GM12878 (cell line): ENCODE measurements around the gene IL20RB.

Experiments used
- CTCF ChIP-seq, 3 experiments: IDR thresholded peaks in 2 of 3; conservative IDR thresholded peaks in 1 of 3; 2 replicates each; pipeline ENCODE4 v1.5.1; 2011; ENCODE audit warnings: low read depth in 3 of 3, low read length in 3 of 3, mild to moderate bottlenecking in 3 of 3, control low read depth in 2 of 3, moderate library complexity in 2 of 3, inconsistent platforms in 1 of 3, mixed read lengths in 1 of 3; ENCODE audit not compliant: control insufficient read depth in 2 of 3, insufficient read depth in 1 of 3; ENCODE audit errors: extremely low read depth in 1 of 3
- E4F1 ChIP-seq: fragments of 450-650 bp; IDR thresholded peaks from 2 replicates; pipeline ENCODE4 v1.6.1; 2018; ENCODE audit warnings: borderline replicate concordance, mild to moderate bottlenecking; ENCODE audit not compliant: partially characterized antibody
- JUND ChIP-seq: IDR thresholded peaks from 2 replicates; pipeline ENCODE4 v1.6.1; 2012; ENCODE audit warnings: low read depth, mild to moderate bottlenecking, low read length, improper control_type of control experiment, moderate library complexity
- MLLT1 ChIP-seq: fragments of 450-650 bp; IDR thresholded peaks from 2 replicates; pipeline ENCODE4 v1.6.1; 2016; ENCODE audit warnings: mild to moderate bottlenecking
- RELA ChIP-seq: fragments of 450-650 bp; IDR thresholded peaks from 2 replicates; pipeline ENCODE4 v1.8.0; 2014; ENCODE audit warnings: borderline replicate concordance; ENCODE audit not compliant: partially characterized antibody
- USF2 ChIP-seq: IDR thresholded peaks from 2 replicates; pipeline ENCODE4 v1.6.1; 2011; ENCODE audit warnings: low read depth, low read length, improper control_type of control experiment, borderline replicate concordance
- TF ChIP-seq, protein P1 (sequence below): fragments of 450-650 bp; IDR thresholded peaks from 2 replicates; pipeline ENCODE4 v1.6.1; 2016; ENCODE audit warnings: mild to moderate bottlenecking

GRCh38 chr3:137039570-137039969, 81.8 kb downstream of the IL20RB start:
- TF ChIP-seq, protein P1, sequence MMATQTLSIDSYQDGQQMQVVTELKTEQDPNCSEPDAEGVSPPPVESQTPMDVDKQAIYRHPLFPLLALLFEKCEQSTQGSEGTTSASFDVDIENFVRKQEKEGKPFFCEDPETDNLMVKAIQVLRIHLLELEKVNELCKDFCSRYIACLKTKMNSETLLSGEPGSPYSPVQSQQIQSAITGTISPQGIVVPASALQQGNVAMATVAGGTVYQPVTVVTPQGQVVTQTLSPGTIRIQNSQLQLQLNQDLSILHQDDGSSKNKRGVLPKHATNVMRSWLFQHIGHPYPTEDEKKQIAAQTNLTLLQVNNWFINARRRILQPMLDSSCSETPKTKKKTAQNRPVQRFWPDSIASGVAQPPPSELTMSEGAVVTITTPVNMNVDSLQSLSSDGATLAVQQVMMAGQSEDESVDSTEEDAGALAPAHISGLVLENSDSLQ, result no peak
- TF ChIP-seq CTCF (IDR thresholded peaks at IDR 0.05 in 2 of 3, conservative IDR thresholded peaks at IDR 0.05 in 1 of 3; ENCODE audit: control insufficient read depth in 2 of 3, extremely low read depth in 1 of 3, insufficient read depth in 1 of 3, low read depth in 3 of 3, low read length in 3 of 3) (no peak), JUND (no peak), RELA (no peak), E4F1 (no peak), USF2 (no peak), MLLT1 (no peak)
